ENCODE data around the gene PHLDA2.
A peak's percentile ranks its signal among the peaks of the same experiment; 100 is the strongest.

The PHLDA2 gene

DNA sequence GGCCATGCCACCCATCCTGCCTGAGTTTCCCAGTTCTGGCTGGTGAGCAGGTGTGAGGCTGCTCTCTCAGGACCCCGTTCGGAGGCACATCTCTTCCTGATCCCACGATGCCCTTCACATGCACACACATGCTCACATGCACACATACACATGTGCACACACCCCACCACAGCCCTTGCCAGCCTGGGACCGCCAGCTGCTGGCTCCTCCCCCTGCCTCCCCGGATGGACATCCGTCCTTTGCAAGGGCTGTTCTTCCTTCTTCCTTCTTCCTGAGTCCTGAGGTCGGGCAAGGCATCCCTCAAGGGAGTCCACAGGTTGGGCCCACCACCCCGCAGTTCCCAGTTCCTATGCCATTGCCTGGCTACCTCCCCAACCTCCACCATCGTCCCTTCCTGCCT, 33.2 kb downstream of the PHLDA2 start:
- DNase-seq = no peak

DNA sequence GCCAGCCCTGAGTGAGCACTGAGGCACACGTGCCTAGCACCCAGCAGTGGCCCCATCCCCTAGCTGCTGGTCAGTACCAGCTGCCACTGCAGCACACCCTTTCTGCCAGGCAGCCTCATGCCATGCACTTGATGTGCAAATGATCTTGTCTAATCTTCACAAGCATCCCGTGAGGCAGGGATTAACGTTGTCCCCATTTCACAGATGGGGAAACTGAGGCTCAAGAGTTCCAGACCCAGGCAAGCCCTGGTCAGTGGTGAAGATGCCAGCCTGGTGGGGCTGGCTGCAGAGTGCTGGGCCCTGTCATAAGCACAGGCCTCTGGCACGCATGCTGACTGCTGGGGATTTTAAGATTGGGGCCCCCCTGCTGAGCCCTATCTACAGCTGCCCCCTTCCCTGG, 35.3 kb downstream of the PHLDA2 start:
- DNase-seq = no peak

DNA sequence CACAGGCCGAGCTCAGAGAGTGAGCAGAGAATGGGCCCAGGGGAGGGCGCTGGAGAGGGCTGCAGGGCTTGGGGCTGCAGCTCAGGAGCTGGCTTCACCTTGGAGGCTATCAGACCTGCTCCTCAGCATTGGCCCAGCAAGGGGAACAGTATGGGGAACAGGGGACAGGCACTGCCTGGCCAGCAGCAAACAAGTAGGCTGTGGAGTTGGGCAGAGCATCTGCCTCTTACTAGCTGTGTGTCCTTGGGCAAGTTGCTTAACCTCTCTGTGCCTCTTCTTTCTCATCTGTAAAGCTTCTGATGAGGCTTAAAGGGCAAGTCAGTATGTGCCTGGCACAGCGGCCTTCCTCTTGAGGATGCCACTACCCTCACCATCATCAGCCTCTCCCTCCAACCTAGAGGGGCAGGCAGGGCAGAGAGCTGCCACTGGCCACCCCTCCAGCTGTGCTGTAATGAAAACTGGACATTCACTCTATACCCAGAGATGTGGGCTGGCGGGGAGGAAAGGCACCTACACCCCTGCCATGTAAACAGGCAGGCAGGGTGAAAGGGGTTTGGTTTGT, 36.2 kb downstream of the PHLDA2 start:
- DNase-seq = no peak

- peak; percentile 72 for DNase-seq
Observed at GRCh38 chr11:2892215-2892966, 36.8 kb downstream of the PHLDA2 start.

DNA sequence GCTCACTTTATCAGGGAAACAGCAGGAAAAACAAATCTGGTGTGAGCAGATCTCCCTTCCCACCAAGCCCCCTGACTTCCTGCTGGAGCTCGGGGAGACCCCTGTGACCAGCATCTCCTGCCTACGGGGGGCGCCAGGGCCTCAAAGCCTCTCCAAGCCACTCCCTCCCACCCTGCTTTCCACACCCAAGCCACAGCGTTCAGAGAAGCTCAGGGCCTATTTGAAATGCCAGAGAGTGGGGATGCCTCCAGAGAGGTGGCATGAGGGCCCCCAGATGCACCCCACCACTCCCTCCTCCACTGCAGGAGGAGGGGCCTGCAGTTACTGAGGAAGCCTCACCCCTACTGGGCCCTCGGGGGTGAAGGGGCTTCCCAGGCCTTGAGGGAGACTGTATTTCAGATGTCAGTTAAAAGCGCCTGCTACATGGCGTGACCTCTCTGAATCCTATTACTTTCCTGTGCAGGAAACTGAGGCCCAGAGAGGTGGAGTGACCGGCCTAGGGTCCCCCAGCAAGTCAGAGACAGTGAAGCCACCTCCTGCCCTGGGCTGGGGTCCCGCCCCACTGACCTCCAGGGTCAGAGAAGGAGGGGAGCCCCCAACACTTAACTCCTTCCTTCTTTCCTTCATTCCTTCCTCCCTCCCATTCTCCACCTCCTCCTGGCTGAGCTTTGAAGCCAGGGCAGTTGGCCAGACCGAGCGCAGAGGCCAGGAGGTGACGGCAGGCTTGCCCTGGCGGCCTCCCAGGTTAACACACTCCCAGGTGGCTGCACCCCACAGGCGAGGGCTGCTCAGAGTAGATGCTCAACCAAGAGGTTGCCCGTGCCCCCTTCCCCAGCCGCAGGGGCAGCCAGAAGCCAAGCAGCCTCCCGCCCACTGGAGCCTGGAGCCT, 37.6 kb downstream of the PHLDA2 start:
- DNase-seq = peak; percentile 56

DNA sequence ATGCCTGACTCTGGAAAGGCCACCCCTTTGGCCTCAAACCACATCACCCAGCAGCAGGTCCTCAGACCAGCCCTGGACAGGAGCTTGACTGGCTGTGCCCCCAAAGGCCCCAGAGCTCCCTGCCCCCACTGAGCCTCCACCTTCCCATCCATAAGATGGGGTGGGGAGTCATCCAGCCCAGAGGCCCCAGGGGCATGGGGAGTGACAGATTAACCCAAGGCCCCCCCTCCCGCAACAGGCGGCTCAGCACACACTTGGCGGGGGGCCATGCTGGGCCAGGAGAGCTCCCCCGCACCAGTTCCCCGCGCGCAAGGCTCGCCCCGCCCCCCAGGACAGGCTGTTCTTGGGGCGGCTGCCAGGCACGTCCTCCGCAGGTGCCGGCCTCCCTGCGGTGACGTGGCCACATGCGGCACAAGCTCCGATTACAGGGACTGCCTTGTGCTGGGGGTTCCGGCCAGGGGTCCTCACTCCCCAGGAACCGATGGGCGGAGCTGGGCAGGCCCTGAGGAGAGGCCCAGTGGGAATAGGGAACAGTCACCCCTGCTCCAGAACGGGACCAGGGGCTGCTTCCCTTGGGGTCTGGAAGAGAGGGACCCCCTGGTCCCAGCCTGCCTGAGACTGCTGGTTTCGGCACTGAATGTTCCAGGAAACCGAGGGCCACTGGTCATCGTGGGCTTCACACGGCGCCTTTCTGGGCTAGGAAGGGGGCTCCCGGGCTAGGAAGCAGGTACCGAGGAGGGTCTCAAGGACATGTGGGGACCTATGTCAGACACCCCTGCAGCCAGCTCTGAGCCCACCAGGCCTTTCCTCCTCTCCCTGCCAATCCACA, 38.5 kb downstream of the PHLDA2 start:
- peak; percentile 53 for DNase-seq

DNA sequence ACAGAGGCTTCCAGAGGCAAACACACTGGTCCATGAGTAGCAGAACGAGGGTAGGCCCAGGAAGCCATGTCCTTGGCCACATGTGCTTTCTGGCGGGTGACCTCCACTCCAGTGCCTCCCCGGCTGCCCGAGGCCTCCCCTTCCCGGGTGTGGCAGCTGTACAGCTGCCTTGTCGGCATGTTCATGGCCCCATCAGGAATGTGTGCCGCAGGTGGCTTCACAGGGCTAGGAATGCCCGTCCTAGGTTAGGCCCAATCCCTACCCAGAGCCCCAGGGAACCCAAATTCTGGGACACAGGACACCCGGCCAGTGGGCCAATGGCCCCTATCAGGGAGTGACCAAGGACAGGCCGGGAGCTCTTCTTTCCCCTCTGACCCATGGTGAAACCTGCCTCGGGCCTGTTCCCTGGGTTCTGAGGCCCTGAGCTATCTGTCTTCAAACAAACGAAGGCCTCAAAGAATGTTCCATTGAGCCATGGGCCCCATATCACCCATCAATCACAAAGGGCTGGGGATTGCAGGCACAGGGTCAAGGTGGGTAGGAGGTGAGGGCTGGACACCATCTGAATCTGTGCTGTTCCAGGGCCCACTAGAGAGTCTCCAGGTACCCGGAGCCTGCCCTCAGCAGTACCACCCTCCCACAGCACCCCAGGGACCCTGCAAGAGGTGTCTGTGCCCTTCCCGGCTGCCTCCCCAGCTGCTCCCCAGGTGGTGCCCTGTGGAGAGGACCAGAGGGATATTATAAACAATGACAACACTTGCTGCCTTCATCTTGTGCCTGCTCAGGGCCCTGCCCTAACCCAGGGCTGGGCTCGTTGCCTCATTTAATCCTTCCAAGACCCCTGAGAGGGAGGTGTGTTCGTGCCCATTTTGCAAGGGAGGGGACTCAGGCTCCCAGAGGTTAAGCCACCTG, 39.6 kb downstream of the PHLDA2 start:
- no peak for DNase-seq

GRCh38 chr11:2888266-2888968, 40.8 kb downstream of the PHLDA2 start:
- DNase-seq = peak; percentile 84

- no peak for DNase-seq
Observed at GRCh38 chr11:2887515-2888195, 41.6 kb downstream of the PHLDA2 start.

- DNase-seq = no peak
Observed at GRCh38 chr11:2886936-2887335, 42.3 kb downstream of the PHLDA2 start.

DNA sequence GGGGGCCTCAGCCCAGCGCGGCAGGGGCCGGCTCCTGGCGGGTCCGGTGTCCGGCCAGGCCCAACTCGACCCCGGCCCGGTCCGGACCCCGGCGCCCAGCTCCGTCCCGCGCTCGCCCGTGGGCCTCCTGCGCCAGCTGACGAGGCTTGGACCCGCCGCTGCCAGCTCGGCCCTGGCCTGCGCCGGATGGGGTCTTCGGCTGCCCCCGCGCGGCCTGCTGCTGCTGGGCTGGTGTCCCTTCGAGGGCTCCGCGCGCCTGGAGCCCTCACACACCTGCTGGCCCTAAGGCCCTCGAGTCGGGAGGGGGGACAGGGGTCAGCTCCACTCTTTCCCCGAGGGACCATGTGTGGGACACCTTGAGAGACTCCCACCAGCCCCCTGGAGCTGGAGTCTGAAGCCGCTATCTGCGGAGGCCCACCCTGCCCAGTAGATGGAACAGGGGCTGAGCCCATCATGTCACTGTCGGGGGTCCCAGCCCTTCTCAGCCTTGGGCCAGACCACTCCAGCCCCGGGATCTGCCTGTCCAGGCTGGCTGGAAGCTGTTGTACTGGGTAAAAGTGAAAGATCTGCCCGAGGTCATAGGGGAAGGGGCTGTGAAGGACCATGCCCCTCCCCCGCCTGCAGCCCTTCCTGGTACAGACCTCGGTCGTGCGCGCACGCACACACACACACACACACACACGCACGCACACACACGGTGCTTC, 42.9 kb downstream of the PHLDA2 start:
- DNase-seq = peak; percentile 38

GRCh38 chr11:2885678-2886081, 43.5 kb downstream of the PHLDA2 start, which contains the start of gene CDKN1C:
Gene CDKN1C, minus strand, starts transcription at chr11:2885775. Its CDS starts 319 bp downstream, at chr11:2885456.
- peak; percentile 83 for DNase-seq

GRCh38 chr11:2885017-2885677, 44.1 kb downstream of the PHLDA2 start:
- peak; percentile 45 for DNase-seq

GRCh38 chr11:2883979-2884815, 45.0 kb downstream of the PHLDA2 start:
- no peak for DNase-seq

- no peak for DNase-seq
Observed at GRCh38 chr11:2883640-2883978, 45.6 kb downstream of the PHLDA2 start.

- DNase-seq = no peak
Observed at GRCh38 chr11:2882396-2883110, 46.7 kb downstream of the PHLDA2 start.

DNA sequence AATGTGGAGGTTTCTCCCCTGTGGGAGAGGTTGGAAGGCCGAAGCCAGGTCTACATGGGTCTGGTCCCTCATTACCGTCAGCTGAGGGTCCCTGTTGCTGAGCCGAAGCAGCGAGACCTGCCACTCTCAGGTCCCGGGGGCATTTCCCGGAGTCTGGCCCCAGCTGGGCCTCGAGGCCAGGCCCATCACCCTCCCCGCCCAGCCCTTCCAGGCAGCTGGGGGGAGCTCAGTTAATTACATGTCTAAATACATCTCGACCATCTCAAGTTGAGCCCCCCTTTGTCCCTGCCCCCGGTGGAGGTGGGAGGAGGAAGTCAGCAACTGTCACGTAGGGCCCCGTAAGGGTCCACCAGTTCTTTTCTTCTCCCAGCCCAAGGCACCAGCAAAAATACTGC, 47.2 kb downstream of the PHLDA2 start:
- DNase-seq = no peak

All from fibroblast of upper back skin (primary cell).